ENCODE data around the gene SYNGR2.
A peak's percentile ranks its signal among the peaks of the same experiment; 100 is the strongest.

SYNGR2 gene, protein sequence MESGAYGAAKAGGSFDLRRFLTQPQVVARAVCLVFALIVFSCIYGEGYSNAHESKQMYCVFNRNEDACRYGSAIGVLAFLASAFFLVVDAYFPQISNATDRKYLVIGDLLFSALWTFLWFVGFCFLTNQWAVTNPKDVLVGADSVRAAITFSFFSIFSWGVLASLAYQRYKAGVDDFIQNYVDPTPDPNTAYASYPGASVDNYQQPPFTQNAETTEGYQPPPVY

DNA sequence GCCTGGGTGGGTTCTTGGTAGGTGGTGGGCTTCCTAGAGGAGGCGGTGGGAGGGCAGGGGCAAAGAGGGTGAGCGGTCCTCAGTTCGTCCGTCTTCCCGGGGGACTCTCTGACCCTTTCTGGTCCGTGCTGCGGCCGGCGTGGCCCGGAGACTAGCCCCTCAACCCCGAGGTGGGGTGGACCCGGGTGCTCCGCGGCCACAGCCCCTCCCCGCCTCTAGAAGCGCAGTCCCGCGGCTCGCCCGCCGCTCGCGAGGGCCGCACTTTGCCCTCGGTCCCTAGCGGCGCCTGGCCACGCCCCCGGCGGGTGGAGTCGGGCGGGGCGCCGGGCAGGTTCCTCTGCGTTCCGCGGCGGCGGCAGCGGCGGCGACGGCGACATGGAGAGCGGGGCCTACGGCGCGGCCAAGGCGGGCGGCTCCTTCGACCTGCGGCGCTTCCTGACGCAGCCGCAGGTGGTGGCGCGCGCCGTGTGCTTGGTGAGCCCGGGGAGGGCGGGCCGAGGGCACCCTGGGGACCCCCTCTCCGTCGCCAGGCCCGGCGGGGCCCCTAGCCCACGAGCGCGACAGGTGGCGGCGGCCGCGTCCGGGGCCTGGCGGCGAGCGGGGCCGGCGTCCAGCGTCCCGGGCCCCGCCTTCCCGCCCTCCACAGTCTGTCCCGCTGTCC, at the start of gene SYNGR2:
Gene SYNGR2, plus strand, starts transcription at position 340 of the 661 bp plus-strand sequence. Its CDS starts 36 bp downstream, at position 376.
- DNase-seq = peak; percentile 64

DNA sequence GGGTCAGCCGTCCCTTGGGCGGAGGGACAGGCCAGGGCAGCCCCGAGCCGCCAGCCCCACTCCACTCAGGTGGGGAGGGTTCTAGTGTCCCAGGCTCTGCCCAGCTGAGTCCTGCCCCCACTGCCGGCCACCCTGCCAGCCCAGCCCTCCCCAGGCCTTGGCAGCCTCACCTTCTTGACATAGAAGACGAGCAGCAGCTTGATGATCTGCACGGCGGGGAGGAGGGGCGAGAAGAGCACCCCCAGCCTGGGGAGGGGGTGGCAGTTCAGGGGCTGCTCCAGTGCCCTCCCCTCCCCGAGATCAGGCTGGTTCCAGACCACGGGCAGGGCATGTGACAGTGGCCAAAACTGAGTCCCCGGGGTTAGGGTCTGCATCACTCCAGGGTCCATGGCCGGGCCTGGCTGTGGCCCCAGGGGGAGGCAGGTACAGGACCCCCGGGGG, 49.6 kb upstream of the SYNGR2 start:
- DNase-seq = no peak

- DNase-seq = no peak
Measured at GRCh38 chr17:78120537-78120936, 47.8 kb upstream of the SYNGR2 start.

- DNase-seq = no peak
Measured at GRCh38 chr17:78120971-78121800, 47.2 kb upstream of the SYNGR2 start.

- no peak for DNase-seq
Measured at GRCh38 chr17:78121801-78122215, 46.6 kb upstream of the SYNGR2 start.

- DNase-seq = no peak
Measured at GRCh38 chr17:78122216-78122930, 46.0 kb upstream of the SYNGR2 start.

DNA sequence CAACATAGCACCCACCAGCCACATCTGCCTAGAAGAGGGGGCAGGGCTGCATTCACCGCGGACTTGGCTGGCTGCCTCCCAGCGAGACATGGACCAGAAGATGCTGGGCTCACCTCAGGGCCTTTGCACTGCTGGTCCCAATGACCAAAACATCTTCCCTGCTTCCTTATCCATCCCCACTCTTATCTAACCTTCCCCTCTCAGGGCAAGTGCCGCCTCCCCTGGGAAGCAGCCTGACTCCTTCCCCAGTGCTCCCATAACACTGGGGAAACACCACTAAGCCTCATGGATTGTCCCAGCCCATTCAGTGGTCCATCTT, 45.5 kb upstream of the SYNGR2 start:
- no peak for DNase-seq

DNA sequence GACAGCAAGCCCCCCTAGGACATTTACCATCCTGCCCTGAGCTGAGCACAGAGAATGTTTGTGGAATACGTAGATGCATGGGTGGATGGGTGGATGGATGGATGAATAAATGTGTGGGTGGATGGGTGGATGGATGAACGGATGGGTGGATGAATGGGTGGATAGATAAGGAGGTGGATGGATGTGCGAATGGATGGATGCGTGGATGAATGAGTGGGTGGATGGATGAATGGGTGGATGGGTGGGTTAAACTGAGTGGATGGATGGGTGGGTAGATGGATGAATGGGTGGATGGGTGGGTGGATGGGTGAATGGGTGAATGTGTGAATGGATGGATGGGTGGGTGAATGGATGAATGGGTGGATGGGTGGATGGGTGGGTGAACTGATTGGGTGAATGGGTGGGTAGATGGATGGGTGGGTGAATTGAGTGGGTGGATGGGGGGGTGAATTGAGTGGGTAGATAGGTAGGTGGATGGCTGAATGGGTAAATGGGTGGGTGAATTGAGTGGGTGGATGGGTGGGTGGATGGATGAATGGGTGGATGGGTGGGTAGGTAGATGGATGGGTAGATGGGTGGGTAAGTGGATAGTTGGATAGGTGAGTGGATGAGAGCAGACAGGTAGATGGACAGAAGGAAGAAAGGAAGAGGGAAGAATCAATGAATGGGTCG, 45.0 kb upstream of the SYNGR2 start:
- DNase-seq = no peak

- DNase-seq = no peak
Measured at GRCh38 chr17:78124081-78124835, 44.1 kb upstream of the SYNGR2 start.

DNA sequence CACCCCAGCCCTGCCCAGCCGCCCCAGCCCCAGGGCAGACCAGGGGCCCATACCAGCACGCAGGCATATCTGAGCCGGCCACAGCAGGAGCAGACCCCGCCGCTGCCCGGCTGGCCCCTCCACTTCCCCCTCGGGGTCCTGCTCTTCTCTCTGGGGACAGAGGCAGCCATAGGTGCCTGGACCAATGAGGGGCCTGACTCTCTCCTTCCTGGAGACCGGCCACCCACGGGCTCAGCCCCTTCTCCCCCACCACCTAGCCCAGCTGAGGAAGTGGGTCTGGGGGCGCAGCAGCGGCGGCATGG, 43.6 kb upstream of the SYNGR2 start:
- DNase-seq = no peak

DNA sequence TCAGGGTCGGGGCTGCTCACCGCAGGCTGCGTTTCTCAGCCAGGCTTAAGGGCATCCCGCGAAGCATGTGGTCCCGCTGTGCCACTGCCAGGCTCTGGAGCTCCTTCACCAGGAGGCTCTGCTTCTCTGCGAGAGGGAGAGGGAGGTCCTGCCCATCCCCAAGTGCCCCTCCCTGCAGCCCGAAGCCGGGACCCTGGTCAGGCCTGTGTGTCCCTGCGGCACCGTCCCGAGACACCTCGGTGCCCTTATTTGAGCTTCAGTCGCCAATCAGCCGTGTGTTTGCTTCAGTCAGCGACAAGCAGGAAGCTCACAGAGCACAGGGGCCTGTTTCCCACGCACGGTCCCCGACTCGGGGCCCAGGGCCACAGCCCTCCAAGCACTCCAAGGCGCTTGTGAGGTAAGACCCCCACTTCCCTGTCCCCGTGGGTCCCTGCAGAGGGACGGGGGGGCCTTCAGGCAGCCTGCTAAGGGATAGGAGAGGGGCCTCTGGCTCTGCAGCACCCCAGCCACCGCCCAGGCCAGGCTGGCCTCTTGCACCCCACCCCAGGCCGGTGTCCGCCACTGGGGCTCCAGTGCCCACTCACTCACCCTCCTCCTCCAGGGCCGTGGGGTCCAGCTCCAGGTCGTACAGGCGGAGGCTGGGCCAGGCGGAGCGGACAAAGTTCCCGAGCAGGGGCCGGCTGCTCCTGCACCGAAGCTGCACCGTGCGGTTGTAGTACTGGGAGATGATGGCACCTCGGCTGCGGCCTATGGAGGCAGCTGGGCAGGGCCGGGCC, 43.1 kb upstream of the SYNGR2 start:
- DNase-seq = no peak

DNA sequence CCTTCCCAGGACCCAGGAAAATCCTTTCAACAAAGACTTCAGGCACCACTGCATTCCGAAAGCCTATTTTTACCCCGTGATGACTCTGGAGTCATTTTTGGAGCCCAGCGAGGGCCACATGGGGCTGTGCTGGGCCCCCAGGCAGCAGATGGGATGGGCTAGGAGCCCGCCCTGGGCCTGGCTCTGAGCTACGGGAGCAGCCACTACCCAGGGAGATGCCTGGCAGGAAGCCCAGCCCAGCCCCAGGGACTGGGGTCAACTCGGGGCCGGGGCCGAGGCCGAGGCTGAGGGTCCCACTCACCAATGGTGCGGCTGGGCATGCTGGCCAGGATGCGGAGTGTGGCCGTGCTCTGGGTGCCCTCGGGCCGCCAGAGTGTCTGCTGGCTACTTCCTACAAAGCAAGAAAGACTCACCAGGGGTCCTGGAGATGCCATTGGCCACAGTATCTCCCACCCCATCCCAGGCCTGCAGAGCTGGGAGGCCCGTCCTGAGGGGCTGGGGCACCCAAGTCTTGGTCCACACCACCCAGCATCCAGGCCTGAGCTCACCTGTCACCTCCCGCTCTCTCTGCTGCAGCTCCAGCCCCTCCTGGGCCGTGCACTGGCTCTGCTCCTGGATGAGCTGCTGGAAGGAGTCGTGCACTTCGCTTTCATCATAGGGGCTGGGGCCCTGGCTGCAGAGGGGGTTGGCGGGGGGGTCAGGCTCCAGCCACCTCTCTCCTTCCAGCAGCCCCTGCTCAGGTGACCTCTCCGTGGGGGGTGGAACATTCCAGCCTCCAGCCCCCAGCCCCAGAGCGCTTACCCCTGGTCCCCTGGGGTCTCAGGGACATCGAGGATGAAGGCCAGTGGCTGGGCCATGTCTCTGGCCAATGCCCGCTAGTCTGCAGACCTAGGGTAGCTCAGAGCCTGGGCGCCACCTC, 42.1 kb upstream of the SYNGR2 start:
- DNase-seq = no peak

- DNase-seq = no peak
Measured at GRCh38 chr17:78126895-78127238, 41.5 kb upstream of the SYNGR2 start.

DNA sequence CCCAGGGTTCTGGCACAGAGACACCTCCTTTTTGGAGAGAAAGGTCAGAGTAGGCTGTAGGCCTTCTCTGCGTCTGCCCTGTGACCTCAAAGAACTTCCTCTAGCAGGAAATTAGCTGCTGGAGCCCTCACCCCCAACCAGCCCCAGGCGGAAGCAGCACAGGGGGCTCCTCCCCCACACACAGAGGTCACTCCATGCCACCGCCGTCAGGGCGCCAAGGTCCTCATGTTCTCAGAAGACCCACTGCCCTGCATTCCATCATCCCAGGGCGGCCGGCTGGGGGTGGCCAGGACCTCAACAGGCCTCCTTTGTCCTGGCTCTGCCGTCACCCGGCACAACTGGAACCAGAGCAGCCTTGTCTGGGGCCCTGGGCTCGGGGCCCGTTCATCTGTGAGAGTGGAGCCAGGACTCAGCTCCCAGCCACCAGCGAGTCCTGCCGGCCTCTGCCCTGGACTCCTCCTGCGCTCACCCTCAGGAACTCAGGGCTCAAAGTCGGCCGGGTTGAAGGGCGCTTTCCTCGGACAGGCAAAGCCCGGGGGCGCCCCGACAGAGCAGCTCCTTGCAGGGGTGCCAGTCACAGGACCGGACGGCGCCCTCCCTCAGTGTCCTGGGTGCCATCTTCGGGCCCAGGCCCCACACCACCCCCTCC, 41.0 kb upstream of the SYNGR2 start:
- DNase-seq = no peak

DNA sequence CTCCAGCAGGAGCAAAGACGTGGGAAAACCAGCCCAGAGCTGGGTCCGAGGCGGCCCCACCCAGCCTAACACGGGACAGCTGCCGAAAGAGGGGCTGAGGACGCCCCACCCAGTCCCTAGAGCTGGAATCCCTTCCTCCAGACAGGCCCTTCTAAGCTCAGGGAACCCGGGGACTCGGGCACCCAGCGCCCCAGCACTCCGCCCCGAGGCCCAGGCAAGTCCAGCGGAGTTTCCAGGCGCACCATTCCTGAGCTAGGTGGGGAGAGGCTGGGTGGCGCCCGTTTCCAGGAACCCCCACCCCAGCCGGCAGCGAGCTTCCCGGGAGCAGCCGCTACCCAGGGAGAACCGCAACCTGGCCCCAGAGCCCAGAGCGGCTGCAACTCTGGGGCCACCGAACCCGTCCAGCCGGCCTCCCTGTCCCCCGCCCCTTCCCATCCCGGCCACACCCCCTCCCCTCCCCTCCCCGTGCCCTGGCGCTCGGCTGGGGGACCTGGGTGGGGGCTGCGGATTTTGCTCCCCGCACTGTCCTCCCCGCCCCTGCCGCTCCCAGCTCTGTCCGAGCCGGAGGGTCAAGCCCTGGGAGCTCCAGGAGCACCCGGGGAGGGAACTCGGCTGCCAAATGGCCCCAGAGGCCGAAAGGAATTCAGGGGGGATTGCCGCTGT, 40.4 kb upstream of the SYNGR2 start:
- DNase-seq = peak; percentile 64

DNA sequence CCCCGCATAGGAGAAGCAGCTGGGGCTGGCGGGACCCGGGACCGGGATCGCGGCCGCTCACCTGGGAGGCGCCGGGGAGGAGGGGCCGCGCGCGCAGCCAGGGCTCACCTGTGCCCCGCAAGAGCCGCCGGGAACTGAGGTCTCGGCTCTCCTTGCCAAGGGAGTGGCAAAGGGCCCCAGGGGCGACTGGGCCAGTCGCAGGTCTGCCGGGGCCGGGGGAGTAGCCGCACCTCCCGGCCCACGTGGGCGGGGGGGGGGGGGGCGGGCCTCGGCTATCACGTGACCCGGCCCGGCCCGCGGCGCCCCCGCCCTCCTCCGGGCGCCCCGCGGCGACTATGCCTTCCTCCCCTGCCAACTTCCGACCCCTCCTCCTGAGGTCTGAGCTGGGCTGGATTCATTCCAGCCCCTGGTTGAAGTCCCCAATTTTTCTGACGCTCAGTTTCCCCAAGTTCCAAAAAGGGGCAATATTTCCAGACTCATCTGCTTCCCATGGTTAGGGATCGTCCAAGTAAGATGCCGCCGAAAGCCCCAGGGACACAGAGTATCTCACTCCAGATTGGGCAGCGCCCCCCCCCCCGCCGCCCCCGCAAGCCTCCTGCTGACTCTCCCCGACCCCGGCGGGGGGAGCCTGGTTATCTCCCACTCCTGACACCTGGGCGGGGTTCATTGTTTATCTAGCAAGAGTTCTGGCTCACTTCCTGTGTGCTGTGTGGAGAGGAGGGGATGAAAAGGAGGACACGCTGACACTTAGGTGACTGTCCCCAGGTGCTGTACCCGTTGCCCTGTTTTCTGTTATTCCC, 39.6 kb upstream of the SYNGR2 start, which contains the start of gene TMC6:
Gene TMC6, minus strand, starts transcription at position 205 of the 800 bp plus-strand sequence. CDS start 1,923 bp downstream, outside the sequence.
- DNase-seq = peak; percentile 82

DNA sequence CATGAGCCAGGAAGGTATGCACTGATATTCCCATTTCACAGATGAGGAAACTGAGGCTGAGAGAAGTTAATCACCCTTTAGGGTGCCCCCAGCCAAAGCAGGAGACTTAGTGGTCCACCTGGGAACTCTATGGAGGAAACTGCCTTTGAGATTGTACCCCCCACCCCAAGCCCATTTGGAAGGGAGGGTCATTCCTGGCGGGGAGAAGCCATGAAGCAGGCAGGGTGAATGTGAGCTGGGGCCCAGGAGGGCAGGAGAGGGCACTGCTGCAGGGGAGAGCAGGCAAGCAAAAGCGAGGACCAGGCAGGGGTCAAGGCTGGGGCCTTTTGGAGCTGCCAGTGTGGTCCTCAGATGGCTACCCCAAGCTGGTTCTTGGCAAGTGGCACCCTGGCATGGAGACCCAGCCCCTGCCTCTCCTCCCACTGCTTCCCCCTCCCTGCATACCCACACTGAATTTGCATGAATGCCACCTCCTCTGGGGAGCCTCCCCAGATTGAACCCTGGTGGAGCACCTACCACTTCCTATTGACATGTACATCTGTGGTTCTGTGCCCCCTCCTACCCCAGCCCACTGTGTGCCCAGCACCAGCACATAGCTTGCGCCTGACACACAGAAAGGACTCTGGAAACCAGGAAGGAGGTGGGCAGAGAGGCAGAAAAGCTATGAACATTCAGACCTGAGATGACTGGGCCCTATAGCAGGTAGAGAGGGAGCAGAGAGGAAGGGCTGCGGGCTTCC, 38.9 kb upstream of the SYNGR2 start:
- no peak for DNase-seq

GRCh38 chr17:78130090-78130436, 38.3 kb upstream of the SYNGR2 start:
- DNase-seq = no peak
